Mesangial cell (primary cell): Measurements from ENCODE around the gene FBXW2. TPM values are rescaled to one million over a fixed set of nuclear protein-coding genes. Genes with fewer than 3 reads are reported as not detected.

Experiments
- total RNA-seq: library from RNA; depleted of rRNA; stranded (reverse); fragments of >200 nt; gene quantifications from 2 replicates; pipeline ENCODE4 v1.2.3, GENCODE V29; 2015

FBXW2 gene
- total RNA-seq, result 26.9 and 31.9 TPM in 2 replicates

GRCh38 chr9:120792898-120793765 lies at the start of gene FBXW2:
Gene FBXW2, minus strand, starts transcription at chr9:120793416. Its CDS starts 5,158 bp downstream, at chr9:120788258.

GRCh38 chr9:120714088-120714845 lies 78.9 kb downstream of the FBXW2 start, which contains the start of gene MEGF9:
Gene MEGF9, minus strand, starts transcription at chr9:120714470. Its CDS starts 112 bp downstream, at chr9:120714358.

Other genes starting within 250 kb of the FBXW2 start
- 19.6 and 46.8 TPM in 2 replicates for gene CDK5RAP2, start 213.2 kb downstream of the FBXW2 start, total RNA-seq
- 7.2 and 10.8 TPM in 2 replicates for gene MEGF9, start 78.9 kb downstream of the FBXW2 start, total RNA-seq
- 26.6 and 34.1 TPM in 2 replicates for gene PSMD5, start 49.5 kb upstream of the FBXW2 start, total RNA-seq
- gene PHF19, start 83.8 kb upstream of the FBXW2 start, total RNA-seq, result 22.1 and 121 TPM in 2 replicates
- 2.4 and 2.6 TPM in 2 replicates for gene TRAF1, start 133.4 kb upstream of the FBXW2 start, total RNA-seq